OCI-LY3 (cell line): ENCODE results near the gene NOL3.

Experiments used
- CTCF ChIP-seq: fragments of 200-600, 300-600 bp; sonication (generic); IDR thresholded peaks from 2 replicates; pipeline ENCODE4 v1.5.1; 2014; ENCODE audit warnings: antibody characterized with exemption, low read length, low read depth
- EZH2phosphoT487 ChIP-seq: fragments of 200-600 bp; shearing (Covaris generic); IDR thresholded peaks from 2 replicates; pipeline ENCODE4 v1.6.1; 2018; ENCODE audit warnings: antibody characterized with exemption, mixed run types, low read depth

GRCh38 chr16:67182288-67182687, 11.9 kb downstream of the NOL3 start:
- TF ChIP-seq CTCF (no peak), EZH2phosphoT487 (no peak)
